ENCODE results near the gene KCNC3.

KCNC3 gene

GRCh38 chr19:50333737-50334617, 4.8 kb upstream of the KCNC3 start:
- peak; percentile 91 for DNase-seq (ENCODE audit: extremely low read depth, insufficient read length)
- no peaks in the 10 kb centered on the region for H3K27me3 ChIP-seq (replicated peaks; ENCODE audit: control insufficient read depth, insufficient read depth, low read length)
- H3K36me3 ChIP-seq (ENCODE audit: control insufficient read depth, insufficient read depth, low read length), result peaks cover 20% of the 10 kb centered on the region
- H3K4me3 ChIP-seq (replicated peaks; ENCODE audit: low read depth, low read length), result peak overlapping the region; percentile 67
- no peak for TF ChIP-seq CTCF (IDR thresholded peaks at IDR 0.05; ENCODE audit: insufficient read depth, low read length, poor library complexity, severe bottlenecking)

GRCh38 chr19:50333235-50333736, 4.1 kb upstream of the KCNC3 start:
- Histone ChIP-seq H3K36me3 (ENCODE audit: control insufficient read depth, insufficient read depth, low read length) (peaks cover 20% of the 10 kb centered on the region), H3K27me3 (replicated peaks; ENCODE audit: control insufficient read depth, insufficient read depth, low read length) (no peaks in the 10 kb centered on the region; the same call in 1 of the 2 replicates), H3K4me3 (replicated peaks; ENCODE audit: low read depth, low read length) (peak overlapping the region; percentile 67)
- peak; percentile 97 for DNase-seq (ENCODE audit: extremely low read depth, insufficient read length)
- TF ChIP-seq CTCF (IDR thresholded peaks at IDR 0.05; ENCODE audit: insufficient read depth, low read length, poor library complexity, severe bottlenecking), result no peak

- H3K36me3 ChIP-seq (ENCODE audit: control insufficient read depth, insufficient read depth, low read length), result peaks cover 17% of the 10 kb centered on the region
- H3K4me3 ChIP-seq (replicated peaks; ENCODE audit: low read depth, low read length), result peak overlapping the region; percentile 67
- no peak for DNase-seq (ENCODE audit: extremely low read depth, insufficient read length)
- TF ChIP-seq CTCF (IDR thresholded peaks at IDR 0.05; ENCODE audit: insufficient read depth, low read length, poor library complexity, severe bottlenecking), result no peak
- H3K27me3 ChIP-seq (replicated peaks; ENCODE audit: control insufficient read depth, insufficient read depth, low read length), result no peaks in the 10 kb centered on the region; the same call in 1 of the 2 replicates
These were observed 3.3 kb upstream of the KCNC3 start for GRCh38 chr19:50332244-50333038.

GRCh38 chr19:50331994-50332243, 2.7 kb upstream of the KCNC3 start:
- Histone ChIP-seq H3K27me3 (replicated peaks; ENCODE audit: control insufficient read depth, insufficient read depth, low read length) (no peaks in the 10 kb centered on the region; the same call in 1 of the 2 replicates), H3K4me3 (replicated peaks; ENCODE audit: low read depth, low read length) (peak overlapping the region; percentile 67), H3K36me3 (ENCODE audit: control insufficient read depth, insufficient read depth, low read length) (peaks cover 13% of the 10 kb centered on the region)
- TF ChIP-seq CTCF (IDR thresholded peaks at IDR 0.05; ENCODE audit: insufficient read depth, low read length, poor library complexity, severe bottlenecking), result no peak
- peak; percentile 38 for DNase-seq (ENCODE audit: extremely low read depth, insufficient read length)

- Histone ChIP-seq H3K36me3 (ENCODE audit: control insufficient read depth, insufficient read depth, low read length) (peaks cover 8% of the 10 kb centered on the region), H3K27me3 (replicated peaks; ENCODE audit: control insufficient read depth, insufficient read depth, low read length) (no peaks in the 10 kb centered on the region; the same call in 1 of the 2 replicates), H3K4me3 (replicated peaks; ENCODE audit: low read depth, low read length) (peak overlapping the region; percentile 67)
- TF ChIP-seq CTCF (IDR thresholded peaks at IDR 0.05; ENCODE audit: insufficient read depth, low read length, poor library complexity, severe bottlenecking), result no peak
- no peak for DNase-seq (ENCODE audit: extremely low read depth, insufficient read length)
These were observed 2.2 kb upstream of the KCNC3 start for GRCh38 chr19:50331221-50331993.
